GM21526 (cell line): ENCODE results near the gene PPP1R3F.
A peak's percentile ranks its signal among the peaks of the same experiment; 100 is the strongest.

ENCODE experiments used
- ATAC-seq: cut with Tn5 transposase; IDR thresholded peaks from one replicate; pipeline ENCODE4 v1.9.1; 2021; ENCODE audit warnings: moderate library complexity; ENCODE audit not compliant: unreplicated experiment, low FRiP score

Gene PPP1R3F

GRCh38 chrX:49269767-49270248, at the start of gene PPP1R3F:
Gene PPP1R3F, plus strand, starts transcription at chrX:49269793. Its CDS starts 77 bp downstream, at chrX:49269870.
- ATAC-seq: peak; percentile 12

- no peak for ATAC-seq
Measured at GRCh38 chrX:49220100-49220499, 49.5 kb upstream of the PPP1R3F start.

GRCh38 chrX:49221868-49222267, 47.7 kb upstream of the PPP1R3F start:
- no peak for ATAC-seq

- no peak for ATAC-seq
Measured at GRCh38 chrX:49225858-49226257, 43.7 kb upstream of the PPP1R3F start.

- ATAC-seq: no peak
Measured at GRCh38 chrX:49226946-49227345, 42.6 kb upstream of the PPP1R3F start.

DNA sequence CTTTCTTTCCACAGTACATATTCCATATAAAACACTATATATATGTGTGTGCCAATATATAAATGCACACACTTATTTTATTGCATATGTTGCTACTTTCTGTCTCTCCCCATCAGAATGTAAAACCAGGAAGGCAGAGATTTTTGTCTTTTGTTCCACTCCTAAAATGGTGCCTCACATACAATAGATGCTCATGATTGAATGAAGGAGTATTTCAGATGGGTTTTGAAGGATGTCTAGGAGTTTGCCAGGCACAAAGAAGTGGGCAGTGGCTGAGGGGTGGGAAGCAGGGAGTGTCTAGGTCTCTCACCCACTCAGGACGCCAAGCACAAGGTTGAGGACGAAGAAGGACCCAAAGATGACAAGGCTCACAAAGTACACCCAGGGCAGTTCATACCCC, 41.9 kb upstream of the PPP1R3F start:
- ATAC-seq: no peak

- no peak for ATAC-seq
Measured at GRCh38 chrX:49228185-49228584, 41.4 kb upstream of the PPP1R3F start.

- peak; percentile 47 for ATAC-seq
Measured at GRCh38 chrX:49230500-49231232, 38.9 kb upstream of the PPP1R3F start.

DNA sequence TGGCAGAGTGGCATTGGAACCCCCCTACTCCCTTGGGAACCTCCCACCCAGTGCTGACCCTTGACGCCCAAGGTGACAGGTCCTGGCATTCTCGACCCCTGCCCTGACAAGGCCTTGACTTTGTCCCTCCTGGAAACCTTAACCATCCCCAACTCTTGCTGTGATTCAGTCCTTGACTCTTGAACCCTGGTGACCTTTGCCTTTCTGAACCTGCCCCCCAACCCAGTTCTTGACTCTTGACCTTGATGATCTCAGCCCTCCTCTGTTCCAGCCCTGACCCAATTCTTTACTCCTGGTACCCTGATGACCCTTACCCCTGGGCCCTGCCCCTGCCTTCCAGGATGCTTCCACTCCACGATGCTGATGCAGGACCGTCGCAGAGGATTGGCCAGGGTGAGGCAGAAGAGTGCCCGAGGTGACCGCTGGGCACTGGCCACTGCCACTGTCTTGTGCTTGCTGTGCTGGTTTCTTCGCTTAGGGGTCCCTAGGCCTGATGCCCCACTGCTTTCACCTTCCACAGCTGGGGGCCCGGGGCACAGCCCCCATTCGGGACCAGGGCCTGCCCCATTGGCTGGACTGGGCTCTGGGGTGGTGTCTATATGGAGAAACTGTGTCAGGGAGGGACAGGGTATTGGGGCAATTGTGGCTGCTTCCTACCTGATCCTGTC, 38.1 kb upstream of the PPP1R3F start:
- no peak for ATAC-seq

- no peak for ATAC-seq
Measured at GRCh38 chrX:49232525-49232924, 37.1 kb upstream of the PPP1R3F start.

GRCh38 chrX:49233176-49233575, 36.4 kb upstream of the PPP1R3F start, which contains the start of gene CACNA1F:
Gene CACNA1F, minus strand, starts transcription at chrX:49233340. Its CDS starts 31 bp downstream, at chrX:49233309.
- ATAC-seq: no peak

DNA sequence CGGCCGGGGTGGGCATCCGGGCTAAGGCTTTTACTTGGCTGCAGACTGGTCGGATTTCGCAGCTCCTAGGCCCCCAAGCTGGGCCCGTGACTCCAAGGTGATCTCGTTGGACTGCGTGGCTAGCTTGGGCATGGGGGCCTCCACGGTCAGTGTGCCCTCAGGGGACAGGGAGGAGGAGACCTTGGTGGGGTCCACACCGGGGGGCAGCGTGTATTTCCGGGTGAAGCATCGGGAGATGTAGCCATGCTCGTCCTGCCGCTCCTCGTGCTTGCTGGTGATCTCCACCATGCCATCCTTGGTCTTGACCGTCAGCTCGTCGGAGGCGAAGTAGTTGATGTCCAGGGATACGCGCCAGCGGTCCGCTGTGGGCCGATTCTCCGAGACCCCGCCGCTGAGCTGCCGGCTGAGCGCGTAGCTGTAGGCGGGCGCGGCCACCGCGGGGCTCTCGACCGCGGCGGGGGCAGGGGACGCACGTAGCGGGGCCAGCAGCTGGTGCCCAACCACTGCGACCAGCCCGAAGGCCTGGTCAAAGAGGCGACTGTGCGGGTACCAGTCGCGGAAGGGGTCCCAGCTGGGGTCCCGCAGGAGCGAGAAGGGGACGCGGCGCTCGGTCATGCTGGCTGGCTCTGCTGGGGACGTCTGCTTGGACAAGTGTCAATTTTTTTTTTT, 35.6 kb upstream of the PPP1R3F start:
- ATAC-seq: no peak

DNA sequence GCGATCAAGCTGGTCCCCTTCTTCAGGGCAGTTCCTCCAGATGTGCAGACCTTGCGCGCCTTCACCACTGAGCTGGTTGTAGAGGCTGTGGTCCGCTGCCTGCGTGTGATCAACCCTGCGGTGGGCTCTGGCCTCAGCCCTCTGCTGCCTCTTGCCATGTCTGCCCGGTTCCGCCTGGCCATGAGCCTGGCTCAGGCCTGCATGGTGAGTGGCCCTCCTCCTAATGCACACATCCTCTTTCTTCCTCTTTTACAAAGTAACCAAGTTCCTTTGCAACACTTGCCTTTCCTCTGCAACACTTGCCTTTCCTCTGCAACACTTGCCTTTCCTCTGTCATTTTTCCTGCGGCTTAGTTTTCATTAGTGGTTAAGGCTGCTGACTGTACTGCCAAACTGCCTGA, 32.5 kb upstream of the PPP1R3F start:
- ATAC-seq: no peak

- ATAC-seq: no peak
Measured at GRCh38 chrX:49238735-49239134, 30.9 kb upstream of the PPP1R3F start.

GRCh38 chrX:49242545-49243066, 27.0 kb upstream of the PPP1R3F start:
- no peak for ATAC-seq

- no peak for ATAC-seq
Measured at GRCh38 chrX:49243166-49243565, 26.4 kb upstream of the PPP1R3F start.

- ATAC-seq: no peak
Measured at GRCh38 chrX:49244207-49244606, 25.4 kb upstream of the PPP1R3F start.

DNA sequence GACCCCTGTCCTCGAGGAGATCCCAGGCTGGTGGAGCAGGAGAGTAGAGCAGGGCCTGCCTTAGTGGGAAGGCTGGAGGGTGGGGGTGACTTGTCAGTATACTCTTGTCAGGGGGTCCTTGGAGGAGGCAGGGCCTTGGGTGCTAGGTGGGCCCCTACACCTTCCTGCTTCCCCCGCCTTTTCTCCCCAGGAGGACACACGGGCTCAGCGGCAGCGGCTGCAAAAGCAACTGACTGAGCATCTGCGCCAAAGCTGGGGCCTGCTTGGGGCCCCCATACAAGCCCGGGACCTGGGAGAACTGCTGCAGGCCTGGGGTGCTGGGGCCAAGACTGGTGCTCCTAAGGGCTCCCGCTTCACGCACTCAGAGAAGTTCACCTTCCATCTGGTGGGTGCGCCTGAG, 23.1 kb upstream of the PPP1R3F start:
- no peak for ATAC-seq

- no peak for ATAC-seq
Measured at GRCh38 chrX:49247346-49247745, 22.2 kb upstream of the PPP1R3F start.

GRCh38 chrX:49247916-49248811, 21.4 kb upstream of the PPP1R3F start:
- no peak for ATAC-seq
